AG10803 (cell line): ENCODE results near the gene ARL15.

Source experiments
- DNase-seq: peaks from one replicate; pipeline ENCODE4 v3.0.0; 2010; ENCODE audit warnings: low read depth
- H3K4me3 ChIP-seq: 2 replicates; pipeline ENCODE4 v1.5.1; 2011; ENCODE audit warnings: mild to moderate bottlenecking, low read length, control low read depth
- CTCF ChIP-seq: conservative IDR thresholded peaks from 2 replicates; pipeline ENCODE4 v1.5.1; 2011; ENCODE audit warnings: mild to moderate bottlenecking, low read length, control low read depth, inconsistent platforms

Gene ARL15

DNA sequence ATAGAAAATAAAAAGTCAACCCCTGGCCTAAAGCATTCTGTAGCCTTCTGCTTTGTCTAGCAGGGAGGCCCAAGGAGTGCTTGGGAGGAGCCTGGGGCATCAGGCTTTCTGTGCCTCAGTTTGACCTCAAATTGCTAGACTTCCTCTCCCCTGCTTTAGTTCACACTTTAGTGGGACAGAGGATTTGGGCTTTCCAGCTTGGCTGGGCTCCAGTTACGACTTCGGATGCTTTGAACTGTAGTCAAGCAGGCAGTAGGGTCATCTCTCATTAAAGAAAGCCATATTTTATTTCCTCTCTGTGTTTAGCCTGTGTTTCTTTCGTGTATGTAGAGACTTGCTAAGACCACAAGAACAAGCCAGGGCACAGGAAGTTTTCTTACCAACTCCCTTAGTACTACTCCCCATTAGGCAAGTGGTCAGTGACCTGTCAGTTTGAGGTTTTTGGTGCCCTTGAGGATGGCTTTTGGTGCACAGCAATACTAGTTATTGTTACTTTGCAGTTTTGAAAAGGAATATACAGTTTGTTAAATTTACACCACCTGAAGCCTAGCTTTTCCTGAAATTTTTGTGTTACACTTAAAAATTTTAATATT lies 415.2 kb downstream of the ARL15 start:
- no peak for TF ChIP-seq CTCF
- H3K4me3 ChIP-seq, result no peak overlapping the region
- DNase-seq, result no peak

DNA sequence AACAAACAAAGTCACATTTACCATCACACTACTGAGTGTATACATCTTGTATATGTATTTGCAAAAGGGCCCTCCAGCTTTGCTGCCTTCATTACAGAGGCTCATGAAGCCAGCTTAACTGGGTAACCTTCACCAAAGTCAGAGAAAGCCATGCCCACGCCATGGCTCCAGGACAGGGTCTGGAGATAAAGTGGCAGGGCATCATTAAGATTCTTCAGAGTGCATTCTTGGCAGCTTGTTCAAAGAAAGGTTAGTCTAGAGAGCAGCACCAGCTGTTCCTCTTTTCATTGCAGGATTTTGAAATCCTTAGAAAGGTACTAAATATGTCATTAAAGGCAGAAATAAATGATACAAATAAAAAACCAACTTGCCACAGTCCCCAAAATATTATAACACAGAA lies 416.7 kb downstream of the ARL15 start:
- TF ChIP-seq CTCF, result no peak
- no peak for DNase-seq
- no peak overlapping the region for H3K4me3 ChIP-seq

- no peak overlapping the region for H3K4me3 ChIP-seq
- no peak for TF ChIP-seq CTCF
- peak; percentile 32 for DNase-seq
Observed at GRCh38 chr5:53892224-53892623, 418.1 kb downstream of the ARL15 start.

DNA sequence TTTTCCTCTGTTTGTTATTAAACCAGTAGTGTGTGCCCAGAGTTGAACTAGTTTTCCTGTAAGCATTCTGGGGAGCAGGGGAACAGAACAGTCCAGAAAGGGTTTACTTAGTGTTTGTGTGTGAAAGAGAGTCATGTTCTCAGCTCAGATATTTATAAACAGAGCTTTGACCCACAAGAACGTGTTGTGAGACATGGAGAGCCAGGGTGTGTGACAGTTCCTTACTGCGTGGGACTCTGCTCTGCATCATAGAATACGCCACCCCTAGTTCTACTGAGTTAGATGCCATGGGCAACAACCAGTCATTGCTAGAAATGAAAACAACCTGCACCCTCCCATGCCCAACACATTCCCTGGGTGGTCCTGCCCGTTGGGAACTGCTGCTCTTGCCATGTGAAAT lies 419.2 kb downstream of the ARL15 start:
- no peak for TF ChIP-seq CTCF
- H3K4me3 ChIP-seq, result no peak overlapping the region
- DNase-seq, result no peak

- DNase-seq, result no peak
- no peak for TF ChIP-seq CTCF
- no peak overlapping the region for H3K4me3 ChIP-seq
Observed at GRCh38 chr5:53890490-53890889, 419.9 kb downstream of the ARL15 start.

- TF ChIP-seq CTCF, result no peak
- peak; percentile 37 for DNase-seq
- no peak overlapping the region for H3K4me3 ChIP-seq
Observed at GRCh38 chr5:53884844-53885243, 425.5 kb downstream of the ARL15 start.

GRCh38 chr5:53884417-53884816 lies 426.0 kb downstream of the ARL15 start:
- no peak for TF ChIP-seq CTCF
- DNase-seq, result no peak

More at GRCh38 chr5:53884417-53884816, 426.0 kb downstream of the ARL15 start:
- H3K4me3 ChIP-seq, result no peak overlapping the region
